Chondrocyte (in vitro differentiated cells): ENCODE data around the gene DHRSX. TPM values are rescaled to one million over a fixed set of nuclear protein-coding genes. Genes with fewer than 3 reads are reported as not detected.
"Not testable (repeated sequence)": the region's sequence is repeated elsewhere in the genome, so short reads cannot be mapped to it uniquely, and the experiment has no call there.

ENCODE experiments used
- DNase-seq: peaks from one replicate; pipeline ENCODE4 v3.0.0; 2021; ENCODE audit warnings: mixed read lengths, low spot score
- H3K27ac Mint-ChIP-seq: one replicate; pipeline ENCODE4 v1.8.0; 2021; ENCODE audit warnings: mild to moderate bottlenecking, moderate library complexity, mixed read lengths; ENCODE audit not compliant: unreplicated experiment
- H3K27me3 Mint-ChIP-seq: 2 replicates; pipeline ENCODE4 v1.8.0; 2021; ENCODE audit warnings: low read depth, mixed read lengths
- H3K36me3 Mint-ChIP-seq: 2 replicates; pipeline ENCODE4 v1.8.0; 2021; ENCODE audit warnings: low read depth, mixed read lengths
- H3K4me1 Mint-ChIP-seq: 2 replicates; pipeline ENCODE4 v1.8.0; 2021; ENCODE audit warnings: low read depth, mild to moderate bottlenecking, mixed read lengths
- H3K4me3 Mint-ChIP-seq: one replicate; pipeline ENCODE4 v1.8.0; 2021; ENCODE audit warnings: mild to moderate bottlenecking, moderate library complexity, mixed read lengths; ENCODE audit not compliant: unreplicated experiment
- H3K9me3 Mint-ChIP-seq: 2 replicates; pipeline ENCODE4 v1.8.0; 2021; ENCODE audit warnings: low read depth, mixed read lengths
- CTCF ChIP-seq: fragments of 200-600 bp; sonication (generic); IDR thresholded peaks from 2 replicates; pipeline ENCODE4 v1.5.0; 2021; ENCODE audit warnings: antibody characterized with exemption, mild to moderate bottlenecking, moderate library complexity
- total RNA-seq: library from RNA; stranded (reverse); gene quantifications from 3 replicates; pipeline ENCODE4 v1.2.1, GENCODE V29; 2021

DHRSX gene
- total RNA-seq, 1 donor from 2014 or later = 35.2 TPM

GRCh38 chrX:2483398-2484060 lies 17.2 kb downstream of the DHRSX start:
- H3K36me3 Mint-ChIP-seq = peaks cover 16% of the 10 kb centered on the region
- no peak overlapping the region for H3K4me3 Mint-ChIP-seq
- H3K9me3 Mint-ChIP-seq = peaks cover 4% of the 10 kb centered on the region
- H3K27me3 Mint-ChIP-seq = no peaks in the 10 kb centered on the region
- no peak for TF ChIP-seq CTCF
- peak; percentile 35 for DNase-seq
- no peak overlapping the region for H3K27ac Mint-ChIP-seq
- peaks cover 35% of the 10 kb centered on the region for H3K4me1 Mint-ChIP-seq

- peaks cover 23% of the 10 kb centered on the region for H3K4me1 Mint-ChIP-seq
- not testable (repeated sequence) for H3K27ac Mint-ChIP-seq, H3K9me3 Mint-ChIP-seq, H3K36me3 Mint-ChIP-seq, H3K4me3 Mint-ChIP-seq, H3K27me3 Mint-ChIP-seq
- peak; percentile 43 for DNase-seq
Measured at GRCh38 chrX:2481597-2481996, 19.2 kb downstream of the DHRSX start.

- not testable (repeated sequence) for H3K4me3 Mint-ChIP-seq, H3K9me3 Mint-ChIP-seq, H3K27me3 Mint-ChIP-seq, H3K36me3 Mint-ChIP-seq, H3K27ac Mint-ChIP-seq, DNase-seq
- H3K4me1 Mint-ChIP-seq = peaks cover 17% of the 10 kb centered on the region
Measured at GRCh38 chrX:2479982-2480381, 20.8 kb downstream of the DHRSX start.

GRCh38 chrX:2479420-2479780 lies 21.4 kb downstream of the DHRSX start:
- peak; percentile 55 for DNase-seq
- H3K36me3 Mint-ChIP-seq = no peaks in the 10 kb centered on the region
- no peak for TF ChIP-seq CTCF
- H3K9me3 Mint-ChIP-seq = peaks cover 4% of the 10 kb centered on the region
- H3K4me1 Mint-ChIP-seq = peaks cover 11% of the 10 kb centered on the region
- no peak overlapping the region for H3K4me3 Mint-ChIP-seq
- no peak overlapping the region for H3K27ac Mint-ChIP-seq
- no peaks in the 10 kb centered on the region for H3K27me3 Mint-ChIP-seq

- no peak overlapping the region for H3K4me3 Mint-ChIP-seq
- H3K4me1 Mint-ChIP-seq = peaks cover 5% of the 10 kb centered on the region
- H3K27me3 Mint-ChIP-seq = no peaks in the 10 kb centered on the region
- no peaks in the 10 kb centered on the region for H3K36me3 Mint-ChIP-seq
- peaks cover 4% of the 10 kb centered on the region for H3K9me3 Mint-ChIP-seq
- no peak for TF ChIP-seq CTCF
- H3K27ac Mint-ChIP-seq = no peak overlapping the region
- DNase-seq = peak; percentile 53
Measured at GRCh38 chrX:2478546-2479419, 22.0 kb downstream of the DHRSX start.

GRCh38 chrX:2477313-2477712 lies 23.5 kb downstream of the DHRSX start:
- not testable (repeated sequence) for H3K27me3 Mint-ChIP-seq, H3K4me3 Mint-ChIP-seq, H3K9me3 Mint-ChIP-seq, H3K36me3 Mint-ChIP-seq, H3K4me1 Mint-ChIP-seq, H3K27ac Mint-ChIP-seq
- peak; percentile 37 for DNase-seq
